ENCODE results near the gene KRT33B.

KRT33B gene

DNA sequence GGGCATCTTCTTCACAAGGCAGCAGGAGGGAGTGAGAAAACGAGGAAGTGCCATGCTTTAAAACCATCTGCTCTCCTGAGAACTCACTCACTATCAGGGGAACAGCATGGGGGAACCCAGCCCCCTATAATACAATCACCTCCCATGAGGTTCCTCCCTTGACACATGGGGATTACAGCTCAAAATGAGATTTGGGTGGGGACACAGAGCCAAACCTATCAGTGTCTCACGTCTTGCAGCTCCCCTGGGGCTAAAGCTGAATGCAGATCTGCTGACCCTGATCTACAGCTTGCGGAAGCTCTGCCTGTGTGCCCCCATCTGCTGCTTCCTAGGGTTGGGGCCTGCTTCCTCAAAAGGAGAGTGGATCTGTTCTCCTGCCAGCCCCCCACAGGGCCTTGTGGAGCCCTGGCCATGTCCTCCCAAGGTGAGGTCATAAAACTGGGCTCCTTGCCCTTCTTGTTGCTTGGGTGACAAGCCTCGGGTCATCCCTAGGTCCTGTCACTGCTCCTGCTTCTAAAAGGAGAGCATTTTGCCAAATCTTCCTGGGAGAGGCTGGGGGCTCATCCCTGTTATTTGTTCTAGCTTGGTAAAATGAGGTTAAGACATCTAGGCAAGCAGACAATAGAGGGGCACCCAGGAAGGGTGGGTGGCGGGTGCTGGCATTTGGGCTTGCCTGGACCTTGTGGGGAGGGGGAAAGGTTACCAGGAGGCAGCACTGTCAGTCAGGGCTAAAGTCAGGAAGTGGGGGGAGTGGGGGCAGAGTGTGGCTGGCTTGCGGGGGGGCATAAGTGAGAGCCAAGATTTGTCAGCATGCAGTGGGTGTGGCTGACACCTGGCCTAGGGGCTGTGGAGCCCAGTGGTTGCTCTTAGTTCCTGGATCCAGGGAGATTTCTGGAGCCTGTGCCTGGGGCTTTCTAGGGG is 35.0 kb downstream of the KRT33B start:
- TF ChIP-seq TAF1 (IDR thresholded peaks at IDR 0.05; ENCODE audit: low read depth, low read length) (no peak), POLR2A (IDR thresholded peaks at IDR 0.05; ENCODE audit: low read depth, low read length) (no peak), SPI1 (IDR thresholded peaks at IDR 0.05; ENCODE audit: low read depth, low read length) (no peak), PAX5 (IDR thresholded peaks at IDR 0.05; ENCODE audit: insufficient read depth, low read length, severe bottlenecking) (no peak), POLR2AphosphoS5 (IDR thresholded peaks at IDR 0.05; ENCODE audit: low read depth, low read length) (no peak), POU2F2 (IDR thresholded peaks at IDR 0.05; ENCODE audit: low read depth, low read length) (no peak)
- FAIRE-seq, result no peak
- DNase-seq (ENCODE audit: insufficient read length, low spot score), result no peak

DNA sequence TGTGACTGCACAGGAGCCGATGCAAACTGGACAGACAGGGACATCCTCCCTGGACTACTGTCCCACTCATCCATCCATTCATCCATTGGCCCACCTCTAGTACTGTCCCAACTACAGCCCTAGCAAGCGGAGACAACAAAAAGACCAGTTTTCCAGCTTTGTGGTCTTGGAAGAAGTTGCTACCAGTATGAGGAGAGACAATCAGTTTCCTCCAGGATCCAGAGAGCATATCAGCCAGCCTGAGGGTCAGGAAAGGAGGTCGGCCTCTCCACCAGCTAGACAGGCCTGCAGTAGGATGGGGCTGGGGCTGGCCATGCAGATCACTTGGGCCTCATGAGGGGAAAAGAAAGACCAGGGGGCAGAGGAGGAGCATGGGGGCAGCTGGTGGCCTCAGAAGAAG is 35.8 kb downstream of the KRT33B start:
- TF ChIP-seq PAX5 (IDR thresholded peaks at IDR 0.05; ENCODE audit: insufficient read depth, low read length, severe bottlenecking) (no peak), POLR2A (IDR thresholded peaks at IDR 0.05; ENCODE audit: low read depth, low read length) (no peak), TAF1 (IDR thresholded peaks at IDR 0.05; ENCODE audit: low read depth, low read length) (no peak)
- no peak for FAIRE-seq
- DNase-seq (ENCODE audit: insufficient read length, low spot score), result no peak

GRCh38 chr17:41333098-41333497 is 36.5 kb downstream of the KRT33B start:
- DNase-seq (ENCODE audit: insufficient read length, low spot score), result no peak
- no peak for FAIRE-seq

GRCh38 chr17:41332239-41332638 is 37.4 kb downstream of the KRT33B start:
- FAIRE-seq, result no peak
- TF ChIP-seq POU2F2 (IDR thresholded peaks at IDR 0.05; ENCODE audit: low read depth, low read length), result no peak
- no peak for DNase-seq (ENCODE audit: insufficient read length, low spot score)

More at GRCh38 chr17:41333098-41333497, 36.5 kb downstream of the KRT33B start:
- no peak for TF ChIP-seq POU2F2 (IDR thresholded peaks at IDR 0.05; ENCODE audit: low read depth, low read length)
- TF ChIP-seq POLR2AphosphoS5 (IDR thresholded peaks at IDR 0.05; ENCODE audit: low read depth, low read length), result no peak
- TF ChIP-seq SPI1 (IDR thresholded peaks at IDR 0.05; ENCODE audit: low read depth, low read length), result no peak
- no peak for TF ChIP-seq POLR2A (IDR thresholded peaks at IDR 0.05; ENCODE audit: low read depth, low read length)
- no peak for TF ChIP-seq PAX5 (IDR thresholded peaks at IDR 0.05; ENCODE audit: insufficient read depth, low read length, severe bottlenecking)
- no peak for TF ChIP-seq TAF1 (IDR thresholded peaks at IDR 0.05; ENCODE audit: low read depth, low read length)

DNA sequence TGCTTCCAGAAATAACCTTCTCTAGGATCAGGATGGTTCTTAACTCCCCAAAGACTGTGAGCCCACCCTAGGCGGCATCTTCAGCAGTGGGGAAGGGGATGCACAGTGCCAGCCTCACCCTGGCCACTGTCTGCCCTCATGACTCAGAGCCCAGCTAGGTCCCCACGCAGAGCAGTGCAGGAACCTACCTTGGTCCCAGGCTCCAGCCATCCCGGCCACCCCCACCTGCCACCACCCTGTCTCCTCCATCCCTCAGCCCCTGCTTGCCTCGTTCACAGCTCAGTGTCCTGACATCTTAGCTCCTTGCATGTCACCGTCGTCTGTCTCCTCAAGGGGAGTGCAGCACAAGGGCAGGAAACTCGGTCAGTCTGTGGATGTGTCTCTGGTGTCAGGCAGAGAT is 38.0 kb downstream of the KRT33B start:
- DNase-seq (ENCODE audit: insufficient read length, low spot score) (no peak), FAIRE-seq (no peak)
- no peak for TF ChIP-seq POLR2A (IDR thresholded peaks at IDR 0.05; ENCODE audit: low read depth, low read length)

DNA sequence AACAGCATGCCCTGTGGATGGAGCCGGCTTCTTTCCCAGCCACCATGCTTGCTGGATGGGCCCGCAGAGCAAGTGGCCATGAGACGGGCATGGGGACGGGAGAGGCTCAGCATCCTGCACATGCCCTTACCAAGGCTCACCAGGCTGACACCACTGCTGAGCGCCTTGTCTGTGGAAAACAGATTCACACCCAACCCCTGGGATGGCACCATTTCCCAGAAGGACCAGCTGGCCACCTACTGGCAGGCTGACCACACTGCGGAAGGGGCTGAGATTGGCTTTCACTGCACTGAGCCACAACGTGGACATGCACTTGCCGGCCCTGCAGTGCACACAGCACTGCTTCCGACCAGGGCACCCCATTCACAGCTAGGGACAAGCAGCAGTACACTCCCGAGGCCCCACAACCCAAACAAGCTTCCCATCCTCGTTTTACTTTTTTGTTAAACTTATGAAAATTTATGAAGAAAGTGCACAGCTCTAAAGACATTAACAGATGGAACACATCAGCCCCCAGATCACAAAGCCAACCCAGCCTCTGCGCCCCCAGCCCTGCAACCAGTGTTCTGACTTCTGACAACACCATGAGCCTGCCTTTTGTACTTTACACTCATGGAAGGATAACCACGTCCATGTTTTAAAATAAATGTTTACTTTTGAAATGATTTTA is 40.2 kb downstream of the KRT33B start:
- peak; percentile 28 for DNase-seq (ENCODE audit: insufficient read length, low spot score)
- FAIRE-seq, result no peak

GRCh38 chr17:41328207-41328606 is 41.4 kb downstream of the KRT33B start:
- DNase-seq (ENCODE audit: insufficient read length, low spot score) (no peak), FAIRE-seq (no peak)
- no peak for TF ChIP-seq POU2F2 (IDR thresholded peaks at IDR 0.05; ENCODE audit: low read depth, low read length)
- TF ChIP-seq TAF1 (IDR thresholded peaks at IDR 0.05; ENCODE audit: low read depth, low read length), result no peak
- TF ChIP-seq POLR2A (IDR thresholded peaks at IDR 0.05; ENCODE audit: low read depth, low read length), result no peak
- no peak for TF ChIP-seq PAX5 (IDR thresholded peaks at IDR 0.05; ENCODE audit: insufficient read depth, low read length, severe bottlenecking)
- no peak for TF ChIP-seq SPI1 (IDR thresholded peaks at IDR 0.05; ENCODE audit: low read depth, low read length)
- no peak for TF ChIP-seq POLR2AphosphoS5 (IDR thresholded peaks at IDR 0.05; ENCODE audit: low read depth, low read length)

More for the DNA sequence above, 40.2 kb downstream of the KRT33B start:
- TF ChIP-seq TAF1 (IDR thresholded peaks at IDR 0.05; ENCODE audit: low read depth, low read length) (no peak), SPI1 (IDR thresholded peaks at IDR 0.05; ENCODE audit: low read depth, low read length) (no peak), POLR2A (IDR thresholded peaks at IDR 0.05; ENCODE audit: low read depth, low read length) (no peak)

DNA sequence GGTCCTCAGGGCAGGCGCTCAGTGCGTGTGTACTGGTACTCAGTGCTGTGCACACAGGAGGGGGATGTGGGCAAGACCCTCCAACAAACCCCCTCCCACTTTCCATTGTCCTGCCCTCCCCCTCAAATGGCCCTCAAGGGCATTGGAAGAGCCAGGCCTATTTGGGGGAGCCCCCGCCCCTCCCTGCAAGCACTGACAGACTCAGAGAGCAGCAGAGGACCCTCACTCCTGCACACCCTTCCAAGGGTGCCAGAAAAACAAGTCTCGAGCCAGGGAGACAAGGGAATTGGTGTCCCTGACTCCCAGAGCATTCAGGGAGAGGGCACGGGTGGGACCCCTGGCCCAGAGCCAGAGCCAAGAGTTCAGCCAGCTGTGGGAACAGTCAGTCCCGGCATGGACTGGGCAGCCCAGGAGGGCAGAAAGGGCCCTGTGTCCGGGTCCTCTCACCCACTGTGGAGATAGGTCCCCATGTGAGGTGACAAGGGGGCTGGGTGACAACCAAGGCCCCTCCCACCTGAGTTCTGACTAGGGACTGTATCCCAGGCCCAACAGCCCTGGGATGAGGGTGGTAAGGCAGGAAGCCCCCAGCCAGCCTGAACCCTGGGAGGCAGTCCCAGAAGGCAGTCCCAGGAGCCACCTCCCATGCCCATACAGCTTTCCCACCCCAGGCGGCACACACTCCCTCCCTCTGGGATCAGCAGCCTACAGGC is 42.0 kb downstream of the KRT33B start:
- FAIRE-seq (no peak), DNase-seq (ENCODE audit: insufficient read length, low spot score) (no peak)
- TF ChIP-seq POLR2AphosphoS5 (IDR thresholded peaks at IDR 0.05; ENCODE audit: low read depth, low read length), result no peak
- TF ChIP-seq POLR2A (IDR thresholded peaks at IDR 0.05; ENCODE audit: low read depth, low read length), result no peak
- no peak for TF ChIP-seq PAX5 (IDR thresholded peaks at IDR 0.05; ENCODE audit: insufficient read depth, low read length, severe bottlenecking)
- no peak for TF ChIP-seq SPI1 (IDR thresholded peaks at IDR 0.05; ENCODE audit: low read depth, low read length)
- TF ChIP-seq TAF1 (IDR thresholded peaks at IDR 0.05; ENCODE audit: low read depth, low read length), result no peak
- TF ChIP-seq POU2F2 (IDR thresholded peaks at IDR 0.05; ENCODE audit: low read depth, low read length), result no peak

DNA sequence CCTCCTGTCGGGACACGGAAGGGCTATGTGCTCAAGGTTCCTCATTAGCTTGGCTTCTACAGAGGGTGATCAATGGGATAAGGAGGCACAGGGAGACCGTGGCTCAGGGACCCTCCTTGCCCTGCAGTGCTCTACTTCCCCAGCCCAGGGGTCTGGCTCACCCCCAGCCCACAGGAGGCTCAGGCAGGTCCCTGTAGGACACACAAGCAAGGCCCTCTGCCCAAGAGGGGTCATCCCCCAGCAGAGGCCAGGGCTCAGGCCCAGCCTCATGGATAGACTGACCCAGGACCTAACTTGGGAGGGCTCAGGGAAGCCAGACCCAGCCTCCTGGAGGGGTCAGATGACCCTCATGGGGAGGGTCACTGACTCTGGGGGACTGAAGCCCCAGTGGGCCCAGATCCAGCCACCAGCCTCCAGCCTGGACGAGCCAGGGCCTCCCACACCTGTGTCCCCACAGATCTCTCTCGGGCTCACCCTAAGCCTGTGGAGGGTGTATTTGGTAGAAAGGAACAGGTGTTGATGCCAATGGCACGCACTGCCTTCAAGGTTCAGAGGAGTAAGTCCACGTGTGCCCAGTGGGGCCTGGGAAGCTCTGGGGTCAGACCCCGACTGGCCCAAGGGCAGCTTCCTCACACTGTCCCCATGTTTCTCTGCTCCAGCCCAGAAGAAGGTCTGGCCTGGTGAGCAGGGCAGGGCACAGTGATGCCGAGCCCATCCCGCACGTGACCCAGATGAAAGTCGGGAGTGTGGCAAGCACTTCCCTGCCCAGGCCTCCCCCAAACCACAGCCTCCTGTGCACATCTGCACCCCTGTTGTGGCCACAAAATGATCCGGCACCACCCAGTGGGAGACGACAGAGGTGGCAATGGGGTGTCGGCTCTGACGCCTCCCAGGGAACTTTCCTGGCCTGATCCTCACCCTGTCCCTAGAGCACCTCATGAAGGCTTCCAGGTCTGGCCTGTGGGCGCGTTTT is 43.2 kb downstream of the KRT33B start:
- FAIRE-seq, result no peak
- DNase-seq (ENCODE audit: insufficient read length, low spot score), result no peak
- TF ChIP-seq POLR2A (IDR thresholded peaks at IDR 0.05; ENCODE audit: low read depth, low read length) (no peak), POU2F2 (IDR thresholded peaks at IDR 0.05; ENCODE audit: low read depth, low read length) (no peak), SPI1 (IDR thresholded peaks at IDR 0.05; ENCODE audit: low read depth, low read length) (no peak)
